Prostate gland (tissue), 2 donors: ENCODE data around the gene IRAG1. TPM values are rescaled to one million over a fixed set of nuclear protein-coding genes. Genes with fewer than 3 reads are reported as not detected.

Source experiments
- DNase-seq: peaks from one replicate; pipeline ENCODE4 v3.0.0-alpha.2; 2019; ENCODE audit warnings: low spot score
- H3K27ac ChIP-seq, 2 donors: fragments of 200-600 bp; sonication (generic); 2 replicates each; pipeline ENCODE4 v1.5.1; 2017 to 2019
- H3K27me3 ChIP-seq: fragments of 200-600 bp; sonication (generic); replicated peaks from 2 replicates; pipeline ENCODE4 v1.5.1; 2019; ENCODE audit not compliant: insufficient read depth
- H3K36me3 ChIP-seq, 2 donors: fragments of 200-600 bp; sonication (generic); 1 replicate in 1 of 2; 2 replicates in 1 of 2; pipeline versions ENCODE4 v1.5.1 to v1.8.1; 2017 to 2019
- H3K4me1 ChIP-seq: fragments of 200-600 bp; sonication (generic); replicated peaks from 2 replicates; pipeline ENCODE4 v1.5.1; 2019
- H3K4me3 ChIP-seq, 2 donors: fragments of 200-600 bp; sonication (generic); 2 replicates each; pipeline ENCODE4 v1.5.1; 2017 to 2019
- H3K9me3 ChIP-seq: fragments of 200-600 bp; sonication (generic); 2 replicates; pipeline ENCODE4 v1.5.1; 2017
- CTCF ChIP-seq, 4 experiments: fragments of 200-600 bp in 2 of 4; fragments of 450-650 bp in 2 of 4; sonication (generic) in 2 of 4; IDR thresholded peaks; 1 replicate in 3 of 4; 2 replicates in 1 of 4; pipeline ENCODE4 v1.5.1; 2016 to 2019; ENCODE audit warnings: antibody characterized with exemption in 4 of 4, mild to moderate bottlenecking in 2 of 4, moderate library complexity in 2 of 4
- POLR2A ChIP-seq: fragments of 450-650 bp; IDR thresholded peaks from one replicate; pipeline ENCODE4 v1.6.1; 2016; ENCODE audit warnings: antibody characterized with exemption, mild to moderate bottlenecking
- POLR2AphosphoS5 ChIP-seq: sonication (generic); formaldehyde crosslinking; IDR thresholded peaks from one replicate; pipeline ENCODE4 v1.6.1; 2017; ENCODE audit warnings: antibody characterized with exemption
- WGBS: methylation state at CpG from one replicate; pipeline ENCODE4 v1.1.5; 2018; 5-methylcytosine and 5-hydroxymethylcytosine counted together
- intact Hi-C: fragments of 100-400 bp; cut with DNase I; formaldehyde crosslinking; loops from one replicate; pipeline ENCODE4 v1.14.2; 2022
- total RNA-seq, 2 donors: library from RNA; depleted of rRNA; stranded (reverse); fragments of >200 nt; gene quantifications; one replicate each; pipeline ENCODE4 v1.1.0, GENCODE V29; 2016

The IRAG1 gene
- total RNA-seq, 2 donors from 2014 or later = 14.7 to 43.6 TPM

GRCh38 chr11:10663365-10663764, 30.2 kb downstream of the IRAG1 start:
- Histone ChIP-seq H3K9me3 (no peaks in the 10 kb centered on the region), H3K27me3 (no peaks in the 10 kb centered on the region), H3K4me1 (peaks cover 11% of the 10 kb centered on the region), H3K36me3 (no peaks in the 10 kb centered on the region), H3K4me3 (no peak overlapping the region), H3K27ac (no peak overlapping the region)
- intact Hi-C loops = no loop called here
- DNase-seq = no peak
- TF ChIP-seq POLR2A (no peak), CTCF (IDR thresholded peaks at IDR 0.05) (no peak), POLR2AphosphoS5 (no peak)

GRCh38 chr11:10660323-10660722, 33.2 kb downstream of the IRAG1 start:
- intact Hi-C loops = no loop called here
- 77% methylated on average over 2 of the region's 2 CpGs for WGBS
- no peak for TF ChIP-seq POLR2A
- TF ChIP-seq POLR2AphosphoS5 = no peak
- no peak for TF ChIP-seq CTCF (IDR thresholded peaks at IDR 0.05)
- no peaks in the 10 kb centered on the region for H3K36me3 ChIP-seq
- peaks cover 12% of the 10 kb centered on the region for H3K4me1 ChIP-seq
- no peak for DNase-seq
- H3K27me3 ChIP-seq = no peaks in the 10 kb centered on the region
- no peaks in the 10 kb centered on the region for H3K9me3 ChIP-seq
- no peak overlapping the region for H3K4me3 ChIP-seq
- peak overlapping the region; percentile 57 to 61 for H3K27ac ChIP-seq

GRCh38 chr11:10659339-10660216, 34.0 kb downstream of the IRAG1 start:
- TF ChIP-seq POLR2AphosphoS5 = peak; percentile 58
- no peak for TF ChIP-seq POLR2A
- Histone ChIP-seq H3K27ac (peak overlapping the region; percentile 57 to 61), H3K27me3 (no peaks in the 10 kb centered on the region), H3K9me3 (no peaks in the 10 kb centered on the region), H3K4me3 (no peak overlapping the region), H3K36me3 (no peaks in the 10 kb centered on the region), H3K4me1 (peaks cover 12% of the 10 kb centered on the region)
- intact Hi-C loops = loop anchor here (5.0 kb wide), 1 partner anchor 33 kb away; the partner anchor contains the start of gene IRAG1
- WGBS = 39% methylated on average over 13 of the region's 13 CpGs
- no peak for DNase-seq

GRCh38 chr11:10658621-10659338, 34.8 kb downstream of the IRAG1 start:
- intact Hi-C loops = loop anchor here (5.0 kb wide), 1 partner anchor 34 kb away; the partner anchor contains the start of gene IRAG1
- DNase-seq = no peak
- 83% methylated on average over 6 of the region's 6 CpGs for WGBS
- no peaks in the 10 kb centered on the region for H3K9me3 ChIP-seq
- H3K27me3 ChIP-seq = no peaks in the 10 kb centered on the region
- H3K4me1 ChIP-seq = peaks cover 12% of the 10 kb centered on the region
- H3K36me3 ChIP-seq = no peaks in the 10 kb centered on the region
- H3K27ac ChIP-seq = peak overlapping the region; percentile 57 to 61
- no peak overlapping the region for H3K4me3 ChIP-seq
- TF ChIP-seq POLR2A (no peak), CTCF (IDR thresholded peaks at IDR 0.05) (no peak), POLR2AphosphoS5 (no peak)
